NCI-H1105 treated with DMSO at 0.1 percent for 48 hours (cell line): ENCODE measurements around the gene PEX16.
A peak's percentile ranks its signal among the peaks of the same experiment; 100 is the strongest.

Experiments used
- DNase-seq: peaks from one replicate; lab custom pipeline; 2025; lab: John Stamatoyannopoulos, UW

PEX16 gene

GRCh38 chr11:45930951-45931570, 13.4 kb upstream of the PEX16 start:
- DNase-seq = no peak

GRCh38 chr11:45930031-45930794, 12.5 kb upstream of the PEX16 start:
- peak; percentile 85 for DNase-seq

GRCh38 chr11:45929486-45930030, 11.9 kb upstream of the PEX16 start:
- no peak for DNase-seq

DNA sequence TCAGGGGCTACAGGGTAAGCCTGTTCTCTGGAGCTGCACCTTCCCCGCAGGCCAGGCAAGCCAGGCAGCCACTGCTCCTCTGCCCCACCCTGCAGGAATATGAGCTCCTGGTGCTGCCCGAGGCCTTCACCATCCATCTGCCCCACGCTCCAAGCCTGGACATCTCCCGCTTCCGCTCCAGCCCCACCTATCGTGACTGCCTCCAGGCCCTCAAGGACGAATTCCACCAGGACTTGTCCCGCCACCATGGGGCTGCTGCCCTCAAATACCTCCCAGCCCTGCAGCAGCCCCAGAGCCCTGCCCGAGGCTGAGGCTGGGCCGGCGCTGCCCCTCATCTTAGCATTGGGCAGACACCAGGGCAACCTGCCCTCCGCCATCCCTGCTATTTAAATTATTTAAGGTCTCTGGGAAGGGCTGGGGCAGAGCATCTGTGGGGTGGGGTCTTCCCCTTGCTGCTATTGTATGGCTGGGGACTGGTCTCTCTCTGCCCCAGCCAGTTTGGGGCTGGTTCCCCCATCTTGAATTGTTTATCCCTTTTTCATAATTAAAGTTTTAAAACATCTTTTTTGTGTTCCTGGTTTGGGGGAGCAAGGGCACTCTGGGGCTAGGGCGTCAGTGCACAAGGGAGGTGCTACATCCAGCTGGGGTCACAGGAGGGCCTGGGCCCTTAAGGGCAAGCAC, 11.0 kb upstream of the PEX16 start:
- DNase-seq = no peak

DNA sequence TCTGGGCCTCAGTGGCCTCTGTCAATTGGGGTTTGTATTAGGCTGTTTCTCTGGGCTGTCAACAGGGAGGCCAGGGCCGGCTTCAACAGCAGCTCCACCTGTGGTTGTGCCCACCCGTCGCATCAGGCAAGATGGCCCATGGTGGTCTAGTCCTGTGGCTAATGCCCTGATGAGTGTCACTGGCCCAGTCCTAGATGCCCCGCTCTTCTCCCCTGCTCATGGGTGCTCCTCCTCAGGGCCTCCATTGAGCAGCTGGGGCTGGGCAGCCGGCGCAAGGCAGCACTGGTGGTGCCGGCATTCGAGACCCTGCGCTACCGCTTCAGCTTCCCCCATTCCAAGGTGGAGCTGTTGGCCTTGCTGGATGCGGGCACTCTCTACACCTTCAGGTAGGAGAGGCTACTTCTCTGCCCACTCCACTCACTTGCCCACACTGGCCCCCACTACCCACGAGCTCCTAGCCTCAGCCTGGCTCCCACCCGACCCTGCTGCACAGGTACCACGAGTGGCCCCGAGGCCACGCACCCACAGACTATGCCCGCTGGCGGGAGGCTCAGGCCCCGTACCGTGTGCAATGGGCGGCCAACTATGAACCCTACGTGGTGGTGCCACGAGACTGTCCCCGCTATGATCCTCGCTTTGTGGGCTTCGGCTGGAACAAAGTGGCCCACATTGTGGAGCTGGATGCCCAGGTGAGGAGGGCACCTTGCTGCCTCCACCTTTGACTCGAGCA, 10.2 kb upstream of the PEX16 start:
- DNase-seq = no peak

DNA sequence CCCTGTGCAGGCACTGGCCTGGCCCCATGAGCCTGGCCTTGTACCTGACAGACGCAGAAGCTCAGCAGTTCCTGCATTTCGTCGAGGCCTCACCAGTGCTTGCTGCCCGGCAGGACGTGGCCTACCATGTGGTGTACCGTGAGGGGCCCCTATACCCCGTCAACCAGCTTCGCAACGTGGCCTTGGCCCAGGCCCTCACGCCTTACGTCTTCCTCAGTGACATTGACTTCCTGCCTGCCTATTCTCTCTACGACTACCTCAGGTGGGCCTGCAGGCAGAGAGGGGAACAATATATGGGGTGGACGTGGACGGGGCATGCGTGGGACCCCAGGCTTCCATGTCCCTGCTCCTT, 9.6 kb upstream of the PEX16 start:
- DNase-seq = no peak

DNA sequence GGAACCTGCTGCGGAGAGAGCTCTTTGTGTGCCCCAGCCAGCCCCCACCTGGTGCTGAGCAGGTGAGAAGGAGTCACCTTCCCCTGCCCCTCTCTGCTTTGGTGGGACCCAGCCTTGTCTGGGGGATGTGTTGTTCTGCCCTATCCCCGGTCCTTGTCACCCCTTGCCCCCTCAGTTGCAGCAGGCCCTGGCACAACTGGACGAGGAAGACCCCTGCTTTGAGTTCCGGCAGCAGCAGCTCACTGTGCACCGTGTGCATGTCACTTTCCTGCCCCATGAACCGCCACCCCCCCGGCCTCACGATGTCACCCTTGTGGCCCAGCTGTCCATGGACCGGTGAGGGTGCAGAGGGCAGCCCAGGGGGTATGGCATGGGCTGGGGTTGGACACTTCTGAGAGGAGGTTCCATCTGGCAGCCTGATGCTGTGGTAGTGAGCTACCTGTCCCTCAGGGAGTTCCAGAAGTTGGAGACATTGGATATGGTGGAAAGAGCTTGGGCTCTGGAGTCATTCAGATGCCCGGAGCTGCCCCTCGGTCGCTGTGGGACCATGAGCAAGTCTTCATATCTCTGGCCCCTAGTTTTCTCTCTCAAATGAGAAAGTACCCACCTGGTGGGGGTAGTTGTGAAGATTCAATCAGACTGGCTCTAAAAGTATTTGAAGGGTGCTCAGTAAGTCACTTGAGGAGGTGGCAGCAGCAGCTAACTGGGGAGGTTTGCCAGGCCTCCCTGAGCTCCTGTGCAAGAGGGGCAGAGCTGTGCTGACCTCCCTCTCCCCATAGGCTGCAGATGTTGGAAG, 9.1 kb upstream of the PEX16 start:
- DNase-seq = no peak

DNA sequence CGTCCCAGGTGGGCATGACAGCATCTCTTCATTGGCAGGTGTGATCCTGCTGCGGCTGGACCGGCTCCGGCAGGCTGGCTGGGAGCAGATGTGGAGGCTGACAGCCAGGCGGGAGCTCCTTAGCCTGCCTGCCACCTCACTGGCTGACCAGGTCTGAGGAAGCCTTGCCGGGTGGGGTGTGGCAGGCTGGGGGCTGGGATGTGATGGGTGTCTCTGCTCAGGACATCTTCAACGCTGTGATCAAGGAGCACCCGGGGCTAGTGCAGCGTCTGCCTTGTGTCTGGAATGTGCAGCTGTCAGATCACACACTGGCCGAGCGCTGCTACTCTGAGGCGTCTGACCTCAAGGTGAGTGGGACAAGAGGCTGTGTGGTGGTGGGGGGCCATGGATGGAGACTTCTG, 8.3 kb upstream of the PEX16 start:
- DNase-seq = no peak

DNA sequence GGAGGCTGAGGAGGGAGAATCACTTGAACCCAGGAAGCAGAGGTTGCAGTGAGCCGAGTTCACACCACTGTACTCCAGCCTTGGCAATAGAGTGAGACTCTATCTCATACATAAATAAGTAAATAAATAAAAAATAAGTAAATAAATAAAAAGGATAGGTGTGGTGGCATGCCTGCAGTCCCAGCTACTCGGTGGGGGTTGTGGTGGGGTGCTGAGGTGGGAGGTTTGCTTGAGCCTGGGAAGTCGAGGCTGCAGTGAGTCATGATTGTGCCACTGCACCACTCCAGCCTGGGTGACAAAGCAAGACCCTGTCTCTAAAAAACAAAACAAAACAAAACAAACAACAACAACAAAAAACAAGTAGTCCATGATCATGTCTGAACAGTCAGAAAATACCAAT, 7.9 kb upstream of the PEX16 start:
- DNase-seq = no peak

GRCh38 chr11:45924927-45925326, 7.2 kb upstream of the PEX16 start:
- no peak for DNase-seq

DNA sequence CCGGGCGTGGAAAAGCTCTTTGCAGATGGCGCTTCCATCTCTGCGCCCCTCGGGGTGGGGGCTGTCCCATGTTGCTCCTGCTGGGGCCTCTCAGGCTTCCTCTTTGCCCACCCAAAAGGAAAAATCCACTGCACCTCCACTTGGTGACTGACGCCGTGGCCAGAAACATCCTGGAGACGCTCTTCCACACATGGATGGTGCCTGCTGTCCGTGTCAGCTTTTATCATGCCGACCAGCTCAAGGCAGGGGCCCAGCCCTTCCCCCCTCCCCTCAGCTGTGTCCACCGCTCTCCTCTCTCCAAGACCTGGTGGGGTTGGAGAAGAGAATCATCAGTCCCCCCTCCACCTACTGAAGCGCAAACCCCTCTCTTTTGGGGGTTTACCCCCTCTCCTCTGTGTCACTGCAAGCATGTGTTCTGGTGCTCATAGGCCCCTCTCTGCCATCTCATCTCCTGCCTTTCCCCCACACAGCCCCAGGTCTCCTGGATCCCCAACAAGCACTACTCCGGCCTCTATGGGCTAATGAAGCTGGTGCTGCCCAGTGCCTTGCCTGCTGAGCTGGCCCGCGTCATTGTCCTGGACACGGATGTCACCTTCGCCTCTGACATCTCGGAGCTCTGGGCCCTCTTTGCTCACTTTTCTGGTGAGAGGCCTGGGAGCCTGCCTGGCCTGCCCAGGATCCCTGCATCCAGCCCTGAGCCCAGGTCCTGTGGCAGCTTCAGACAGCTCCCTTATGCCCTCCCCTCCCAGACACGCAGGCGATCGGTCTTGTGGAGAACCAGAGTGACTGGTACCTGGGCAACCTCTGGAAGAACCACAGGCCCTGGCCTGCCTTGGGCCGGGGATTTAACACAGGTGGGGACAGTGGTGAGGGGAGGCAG, 6.6 kb upstream of the PEX16 start:
- no peak for DNase-seq

DNA sequence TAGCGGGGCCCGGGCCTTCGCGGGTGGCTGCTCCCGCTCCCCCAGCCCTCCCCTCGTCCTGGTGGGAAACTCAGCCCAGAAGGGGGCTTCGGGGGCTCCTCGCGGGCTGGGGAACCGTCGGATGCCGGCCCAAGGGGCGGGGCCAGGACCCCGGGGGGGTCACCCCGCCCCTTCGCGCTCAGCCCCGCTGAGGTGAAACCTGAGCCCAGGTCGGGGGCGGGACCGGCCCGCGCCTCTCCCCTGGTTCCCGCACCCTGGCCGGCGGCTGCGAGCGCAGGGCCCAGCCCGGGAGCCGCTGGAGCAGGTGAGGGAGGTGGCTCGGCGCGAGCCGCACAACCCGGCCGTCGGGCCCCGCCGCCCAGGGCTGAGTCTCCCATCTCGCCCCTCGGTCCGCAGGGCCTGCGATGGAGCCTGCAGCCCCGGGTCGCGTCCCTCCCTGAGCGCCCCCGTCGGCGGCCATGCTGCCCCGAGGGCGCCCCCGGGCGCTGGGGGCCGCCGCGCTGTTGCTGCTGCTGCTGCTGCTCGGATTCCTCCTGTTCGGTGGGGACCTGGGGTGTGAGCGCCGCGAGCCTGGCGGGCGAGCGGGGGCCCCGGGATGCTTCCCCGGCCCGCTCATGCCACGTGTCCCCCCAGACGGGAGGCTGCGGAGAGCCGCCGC, 4.9 kb upstream of the PEX16 start, which contains the start of gene LARGE2:
LARGE2 (plus strand) TSS at position 232 of the 658 bp plus-strand sequence; CDS start at position 459, 227 bp downstream.
- peak; percentile 85 for DNase-seq

DNA sequence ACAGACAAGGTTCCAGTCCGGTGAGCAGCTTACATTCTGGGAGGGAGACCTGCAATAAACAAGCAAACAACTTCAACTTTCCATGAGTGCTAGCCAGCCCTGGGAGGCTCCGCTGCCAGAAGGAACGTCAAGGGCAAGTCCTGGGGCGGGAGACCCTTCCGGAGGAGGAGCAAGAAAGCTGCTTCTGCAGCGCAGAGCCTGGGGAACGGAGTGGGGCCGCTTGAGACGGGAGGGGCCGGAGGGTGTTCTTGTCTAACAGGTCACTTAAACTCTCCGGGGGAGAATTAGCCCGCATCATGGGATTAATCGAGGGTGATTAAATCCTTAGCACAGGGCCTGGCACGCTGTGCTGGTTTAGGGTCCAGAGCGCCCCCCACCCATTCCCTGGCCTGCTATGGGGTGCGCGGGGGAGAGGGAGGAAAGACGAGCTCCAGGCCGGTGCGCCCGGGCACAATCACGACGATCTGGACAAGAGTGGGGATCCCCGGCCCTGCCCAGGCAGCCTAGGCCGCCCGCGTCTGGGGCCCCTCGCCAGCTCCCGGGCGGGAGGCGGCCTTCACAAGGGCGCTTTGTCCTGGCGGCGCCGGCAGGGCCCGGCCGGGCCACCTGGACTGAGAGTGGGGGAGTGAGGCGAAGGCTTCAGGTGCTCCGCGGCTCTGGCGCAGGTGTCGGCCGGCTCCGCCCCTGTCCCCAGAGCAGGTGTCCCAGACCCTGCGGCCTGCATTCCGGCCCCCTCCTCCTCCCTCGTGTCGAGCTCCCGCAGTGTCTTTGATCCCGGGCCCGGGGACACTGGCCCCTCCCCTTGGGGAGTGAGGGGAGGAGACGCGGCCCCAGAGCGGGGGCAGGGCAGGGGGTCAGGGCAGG, 4.1 kb upstream of the PEX16 start:
- DNase-seq = peak; percentile 91

DNA sequence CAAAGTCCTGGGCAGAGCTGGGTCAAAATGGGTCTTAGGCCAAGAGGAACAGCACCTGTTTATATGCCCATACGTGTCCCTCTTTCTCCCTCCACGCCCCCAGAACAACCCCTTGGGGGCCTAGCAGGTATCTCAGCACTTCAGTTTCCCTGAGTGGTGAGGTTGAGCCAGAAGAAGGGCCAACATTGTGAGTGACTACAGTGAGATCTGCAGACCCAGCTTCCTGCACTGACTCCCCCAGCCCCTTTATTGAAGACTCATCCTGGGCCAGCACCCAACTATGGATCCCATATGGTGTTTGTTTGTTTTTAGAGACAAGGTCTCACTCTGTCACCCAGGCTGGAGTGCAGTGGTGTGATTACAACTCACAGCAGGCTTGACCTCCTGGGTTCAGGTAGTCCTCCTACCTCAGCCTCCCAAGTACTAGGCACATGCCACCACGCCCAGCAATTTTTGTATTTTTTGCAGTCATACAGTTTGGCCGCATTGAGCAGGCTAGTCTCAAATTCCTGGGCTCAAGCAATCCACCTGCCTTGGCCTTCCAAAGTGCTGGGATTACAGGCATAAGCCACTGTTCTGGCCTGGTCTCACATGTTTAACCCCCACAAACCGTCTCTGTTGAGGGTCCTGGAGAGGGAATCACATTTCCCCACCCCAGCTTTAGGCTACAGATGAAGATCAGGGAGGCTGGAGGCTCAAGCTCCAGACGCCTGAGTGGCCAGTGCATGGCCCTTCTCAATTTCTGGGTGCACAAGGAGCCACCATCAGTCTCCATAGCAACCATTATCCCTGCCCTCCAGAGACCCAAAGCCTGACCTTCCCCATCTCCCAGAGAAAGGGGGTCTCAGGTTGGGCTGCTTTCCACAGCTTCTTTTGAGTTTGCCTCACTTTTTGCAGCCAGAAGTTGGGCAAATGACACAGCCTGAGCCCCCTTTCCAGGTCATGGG, 3.1 kb upstream of the PEX16 start:
- no peak for DNase-seq

- no peak for DNase-seq
Observed at GRCh38 chr11:45919806-45920530, 2.3 kb upstream of the PEX16 start.

GRCh38 chr11:45918962-45919675, 1.4 kb upstream of the PEX16 start:
- DNase-seq = no peak
